Liver (tissue), 9 donors: ENCODE data around the gene SCGB1D2. TPM values are rescaled to one million over a fixed set of nuclear protein-coding genes. Genes with fewer than 3 reads are reported as not detected.

ENCODE experiments used
- DNase-seq: peaks from one replicate; pipeline ENCODE4 v3.0.0-alpha.2; 2017; ENCODE audit warnings: low spot score
- H3K27ac ChIP-seq, 2 donors: one replicate each; pipeline ENCODE4 v1.7.0; 2013; ENCODE audit warnings: inconsistent platforms in 2 of 2, low read length in 2 of 2, control low read depth in 1 of 2, low read depth in 1 of 2, mild to moderate bottlenecking in 1 of 2
- H3K27me3 ChIP-seq, 4 donors: one replicate each; pipeline versions ENCODE4 v1.6.1 to v1.7.0; 2013; ENCODE audit warnings: low read length in 3 of 4, inconsistent platforms in 1 of 4, mild to moderate bottlenecking in 1 of 4, moderate library complexity in 1 of 4; ENCODE audit not compliant: control insufficient read depth in 4 of 4, insufficient read depth in 4 of 4
- H3K36me3 ChIP-seq, 4 donors: one replicate each; pipeline versions ENCODE4 v1.6.1 to v1.7.0; 2013; ENCODE audit warnings: low read length in 3 of 4, mild to moderate bottlenecking in 3 of 4, low read depth in 1 of 4, moderate library complexity in 1 of 4; ENCODE audit not compliant: control insufficient read depth in 4 of 4, insufficient read depth in 3 of 4
- H3K4me1 ChIP-seq, 4 donors: one replicate each; pipeline versions ENCODE4 v1.6.1 to v1.7.0; 2013; ENCODE audit warnings: low read length in 3 of 4, mild to moderate bottlenecking in 3 of 4, moderate library complexity in 1 of 4; ENCODE audit not compliant: control insufficient read depth in 4 of 4, insufficient read depth in 4 of 4
- H3K4me3 ChIP-seq, 3 donors: one replicate each; pipeline versions ENCODE4 v1.6.1 to v1.7.0; 2013; ENCODE audit warnings: low read length in 3 of 3, control low read depth in 1 of 3, low read depth in 1 of 3, mild to moderate bottlenecking in 1 of 3
- H3K9ac ChIP-seq, 2 donors: one replicate each; pipeline ENCODE4 v1.7.0; 2013; ENCODE audit warnings: low read length in 2 of 2, mild to moderate bottlenecking in 2 of 2, moderate library complexity in 2 of 2, control low read depth in 1 of 2, low read depth in 1 of 2
- H3K9me3 ChIP-seq, 4 donors: one replicate each; pipeline versions ENCODE4 v1.6.1 to v1.7.0; 2013; ENCODE audit warnings: low read length in 3 of 4; ENCODE audit not compliant: control insufficient read depth in 4 of 4
- EGR1 ChIP-seq, 2 donors: IDR thresholded peaks; 2 replicates each; pipeline ENCODE4 v1.6.1; 2016 to 2018; ENCODE audit warnings: antibody characterized with exemption in 2 of 2, low read depth in 2 of 2
- FOXA1 ChIP-seq: IDR thresholded peaks from 2 replicates; pipeline ENCODE4 v1.6.1; 2016; ENCODE audit warnings: antibody characterized with exemption
- FOXA2 ChIP-seq: IDR thresholded peaks from 2 replicates; pipeline ENCODE4 v1.6.1; 2016; ENCODE audit warnings: antibody characterized with exemption
- GABPA ChIP-seq, 2 donors: IDR thresholded peaks in 1 of 2; conservative IDR thresholded peaks in 1 of 2; 2 replicates each; pipeline ENCODE4 v1.6.1; 2016; ENCODE audit warnings: antibody characterized with exemption in 2 of 2, mild to moderate bottlenecking in 1 of 2, moderate library complexity in 1 of 2
- NR2F2 ChIP-seq: IDR thresholded peaks from 2 replicates; pipeline ENCODE4 v1.6.1; 2016; ENCODE audit warnings: antibody characterized with exemption
- RAD21 ChIP-seq, 2 donors: IDR thresholded peaks; 2 replicates each; pipeline ENCODE4 v1.6.1; 2016; ENCODE audit warnings: antibody characterized with exemption in 2 of 2, mild to moderate bottlenecking in 2 of 2
- RXRA ChIP-seq, 2 donors: IDR thresholded peaks; 2 replicates each; pipeline ENCODE4 v1.6.1; 2017 to 2018; ENCODE audit warnings: antibody characterized with exemption in 2 of 2, mild to moderate bottlenecking in 1 of 2
- SP1 ChIP-seq: IDR thresholded peaks from 2 replicates; pipeline ENCODE4 v1.6.1; 2018; ENCODE audit warnings: antibody characterized with exemption, mild to moderate bottlenecking
- TAF1 ChIP-seq: conservative IDR thresholded peaks from 2 replicates; pipeline ENCODE4 v1.6.1; 2016; ENCODE audit warnings: antibody characterized with exemption, mild to moderate bottlenecking
- WGBS: extraction: QIAGEN DNeasy Blood & Tissue Kit; methylation state at CpG from one replicate; pipeline ENCODE4 v1.1.7; 2013; 5-methylcytosine and 5-hydroxymethylcytosine counted together
- polyA plus RNA-seq, 2 donors: library from polyadenylated mRNA; stranded (reverse) in 1 of 2; unstranded in 1 of 2; fragments of 200-250 nt in 1 of 2; fragments of >200 nt in 1 of 2; fragmentation: Nextera tagmentation in 1 of 2; extraction: Ambion mirVana in 1 of 2; gene quantifications; one replicate each; pipeline versions ENCODE4 v1.2.1 to v1.2.3, GENCODE V29; 2013 to 2015
- total RNA-seq, 2 donors: library from RNA; depleted of rRNA; stranded (reverse); fragments of >200 nt; gene quantifications; one replicate each; pipeline ENCODE4 v1.2.3, GENCODE V29; 2014
- TF ChIP-seq, protein P1 (sequence below): fragments of 150-350 bp; IDR thresholded peaks from 2 replicates; pipeline ENCODE4 v1.5.1; 2017; ENCODE audit warnings: improper control_type of control experiment, low read depth, low read length; ENCODE audit not compliant: missing input control
- TF ChIP-seq, protein P2 (sequence below): IDR thresholded peaks from 2 replicates; pipeline ENCODE4 v1.6.1; 2016; ENCODE audit warnings: antibody characterized with exemption
- TF ChIP-seq, protein P3 (sequence below): IDR thresholded peaks from 2 replicates; pipeline ENCODE4 v1.6.1; 2016; ENCODE audit warnings: antibody characterized with exemption, mild to moderate bottlenecking
- donor health status: healthy.
- donor health status: healthy.
- donor health status: healthy.
- donor health status: healthy.
- donor health status: healthy.

Gene SCGB1D2
- total and polyA plus RNA-seq, 4 donors, result not detected

DNA sequence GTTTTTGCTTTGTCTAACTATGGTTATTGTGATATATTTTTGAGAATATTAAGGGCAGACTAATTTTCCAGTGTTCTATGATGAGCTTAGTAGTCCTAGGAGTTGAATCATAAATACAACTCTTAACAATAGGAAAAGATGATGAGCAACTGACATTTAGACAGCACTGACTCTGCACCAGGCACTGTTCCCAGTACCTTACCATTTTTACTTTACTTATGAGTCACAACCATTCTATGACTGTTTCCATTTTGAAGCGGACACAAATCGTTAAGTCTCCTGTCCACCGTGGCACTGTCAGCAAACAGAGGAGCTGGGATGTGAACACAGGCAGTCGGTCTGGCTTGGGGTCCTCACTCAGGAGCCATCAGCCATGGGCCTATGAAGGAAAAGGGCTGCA lies 24.5 kb downstream of the SCGB1D2 start (continued):
- TF ChIP-seq, protein P1, sequence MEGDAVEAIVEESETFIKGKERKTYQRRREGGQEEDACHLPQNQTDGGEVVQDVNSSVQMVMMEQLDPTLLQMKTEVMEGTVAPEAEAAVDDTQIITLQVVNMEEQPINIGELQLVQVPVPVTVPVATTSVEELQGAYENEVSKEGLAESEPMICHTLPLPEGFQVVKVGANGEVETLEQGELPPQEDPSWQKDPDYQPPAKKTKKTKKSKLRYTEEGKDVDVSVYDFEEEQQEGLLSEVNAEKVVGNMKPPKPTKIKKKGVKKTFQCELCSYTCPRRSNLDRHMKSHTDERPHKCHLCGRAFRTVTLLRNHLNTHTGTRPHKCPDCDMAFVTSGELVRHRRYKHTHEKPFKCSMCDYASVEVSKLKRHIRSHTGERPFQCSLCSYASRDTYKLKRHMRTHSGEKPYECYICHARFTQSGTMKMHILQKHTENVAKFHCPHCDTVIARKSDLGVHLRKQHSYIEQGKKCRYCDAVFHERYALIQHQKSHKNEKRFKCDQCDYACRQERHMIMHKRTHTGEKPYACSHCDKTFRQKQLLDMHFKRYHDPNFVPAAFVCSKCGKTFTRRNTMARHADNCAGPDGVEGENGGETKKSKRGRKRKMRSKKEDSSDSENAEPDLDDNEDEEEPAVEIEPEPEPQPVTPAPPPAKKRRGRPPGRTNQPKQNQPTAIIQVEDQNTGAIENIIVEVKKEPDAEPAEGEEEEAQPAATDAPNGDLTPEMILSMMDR, result no peak
- no peak for TF ChIP-seq GABPA (IDR thresholded peaks at IDR 0.05 in 1 of 2, conservative IDR thresholded peaks at IDR 0.05 in 1 of 2)
- no peak for TF ChIP-seq SP1
- TF ChIP-seq RXRA (IDR thresholded peaks at IDR 0.05), result no peak

DNA sequence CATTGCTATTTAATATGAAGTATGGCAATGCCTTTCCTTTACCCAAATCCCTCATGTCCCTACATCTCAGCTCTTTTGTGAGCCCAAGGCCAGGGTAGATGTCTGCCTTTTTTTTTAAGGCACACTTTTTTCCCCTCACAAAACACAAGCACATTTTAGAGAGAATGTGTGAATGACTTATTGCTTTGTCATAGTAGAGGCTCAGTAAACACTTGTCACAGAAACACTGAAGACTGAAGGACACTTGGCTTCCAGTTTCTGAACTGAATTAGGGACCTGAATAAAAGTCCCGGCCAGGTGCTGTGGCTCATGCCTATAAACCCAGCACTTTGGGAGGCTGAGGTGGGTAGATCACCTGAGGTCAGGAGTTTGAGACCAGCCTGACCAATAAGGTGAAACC lies 25.0 kb downstream of the SCGB1D2 start:
- Histone ChIP-seq H3K27me3 (peaks cover 0 to 5% (median 0%) of the 10 kb centered on the region in 4 donors), H3K27ac (no peak overlapping the region), H3K9me3 (no peaks in the 10 kb centered on the region), H3K36me3 (no peaks in the 10 kb centered on the region), H3K4me3 (no peak overlapping the region), H3K4me1 (no peaks in the 10 kb centered on the region), H3K9ac (no peak overlapping the region)
- WGBS, result 75% methylated on average over 1 of the region's 1 CpG
- no peak for TF ChIP-seq TAF1
- TF ChIP-seq, protein P2, sequence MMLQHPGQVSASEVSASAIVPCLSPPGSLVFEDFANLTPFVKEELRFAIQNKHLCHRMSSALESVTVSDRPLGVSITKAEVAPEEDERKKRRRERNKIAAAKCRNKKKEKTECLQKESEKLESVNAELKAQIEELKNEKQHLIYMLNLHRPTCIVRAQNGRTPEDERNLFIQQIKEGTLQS, result no peak
- TF ChIP-seq EGR1 (IDR thresholded peaks at IDR 0.05; ENCODE audit: low read depth in 2 of 2), result no peak
- no peak for TF ChIP-seq FOXA1
- no peak for TF ChIP-seq FOXA2
- TF ChIP-seq, protein P3, sequence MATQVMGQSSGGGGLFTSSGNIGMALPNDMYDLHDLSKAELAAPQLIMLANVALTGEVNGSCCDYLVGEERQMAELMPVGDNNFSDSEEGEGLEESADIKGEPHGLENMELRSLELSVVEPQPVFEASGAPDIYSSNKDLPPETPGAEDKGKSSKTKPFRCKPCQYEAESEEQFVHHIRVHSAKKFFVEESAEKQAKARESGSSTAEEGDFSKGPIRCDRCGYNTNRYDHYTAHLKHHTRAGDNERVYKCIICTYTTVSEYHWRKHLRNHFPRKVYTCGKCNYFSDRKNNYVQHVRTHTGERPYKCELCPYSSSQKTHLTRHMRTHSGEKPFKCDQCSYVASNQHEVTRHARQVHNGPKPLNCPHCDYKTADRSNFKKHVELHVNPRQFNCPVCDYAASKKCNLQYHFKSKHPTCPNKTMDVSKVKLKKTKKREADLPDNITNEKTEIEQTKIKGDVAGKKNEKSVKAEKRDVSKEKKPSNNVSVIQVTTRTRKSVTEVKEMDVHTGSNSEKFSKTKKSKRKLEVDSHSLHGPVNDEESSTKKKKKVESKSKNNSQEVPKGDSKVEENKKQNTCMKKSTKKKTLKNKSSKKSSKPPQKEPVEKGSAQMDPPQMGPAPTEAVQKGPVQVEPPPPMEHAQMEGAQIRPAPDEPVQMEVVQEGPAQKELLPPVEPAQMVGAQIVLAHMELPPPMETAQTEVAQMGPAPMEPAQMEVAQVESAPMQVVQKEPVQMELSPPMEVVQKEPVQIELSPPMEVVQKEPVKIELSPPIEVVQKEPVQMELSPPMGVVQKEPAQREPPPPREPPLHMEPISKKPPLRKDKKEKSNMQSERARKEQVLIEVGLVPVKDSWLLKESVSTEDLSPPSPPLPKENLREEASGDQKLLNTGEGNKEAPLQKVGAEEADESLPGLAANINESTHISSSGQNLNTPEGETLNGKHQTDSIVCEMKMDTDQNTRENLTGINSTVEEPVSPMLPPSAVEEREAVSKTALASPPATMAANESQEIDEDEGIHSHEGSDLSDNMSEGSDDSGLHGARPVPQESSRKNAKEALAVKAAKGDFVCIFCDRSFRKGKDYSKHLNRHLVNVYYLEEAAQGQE, result no peak
- TF ChIP-seq NR2F2, result no peak
- DNase-seq, result no peak

DNA sequence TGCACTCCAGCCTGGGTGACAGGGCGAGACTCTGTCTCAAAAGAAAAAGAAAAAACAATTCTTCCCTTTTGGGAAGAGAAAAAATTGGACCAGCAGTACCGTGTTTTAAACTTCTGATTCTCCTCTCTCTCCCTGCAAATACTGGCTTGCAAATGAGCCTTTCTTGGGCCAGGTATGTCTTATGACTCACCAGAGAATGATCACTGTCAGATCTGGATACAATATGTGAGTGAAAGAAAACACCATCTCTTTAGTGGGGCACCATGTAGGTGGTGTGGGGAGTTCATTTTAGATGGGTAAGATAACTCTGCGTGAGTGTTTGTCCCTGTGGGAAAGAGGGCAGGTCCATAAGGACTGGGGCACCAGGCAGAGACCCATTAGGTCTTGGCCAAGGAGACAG lies 25.5 kb downstream of the SCGB1D2 start:
- no peak for TF ChIP-seq RAD21 (IDR thresholded peaks at IDR 0.05)
- 71% methylated on average over 3 of the region's 3 CpGs for WGBS

More for the DNA sequence above, 25.5 kb downstream of the SCGB1D2 start:
- Histone ChIP-seq H3K36me3 (no peaks in the 10 kb centered on the region), H3K4me1 (no peaks in the 10 kb centered on the region), H3K27ac (no peak overlapping the region), H3K27me3 (peaks cover 0 to 5% (median 0%) of the 10 kb centered on the region in 4 donors), H3K9me3 (no peaks in the 10 kb centered on the region), H3K9ac (no peak overlapping the region), H3K4me3 (no peak overlapping the region)
- DNase-seq, result no peak
